NCI-H446 treated with DMSO at 0.1 percent for 48 hours (cell line): ENCODE data around the gene SLC16A5.

ENCODE experiments used
- DNase-seq: peaks from one replicate; lab custom pipeline; 2025; lab: John Stamatoyannopoulos, UW

SLC16A5 gene

DNA sequence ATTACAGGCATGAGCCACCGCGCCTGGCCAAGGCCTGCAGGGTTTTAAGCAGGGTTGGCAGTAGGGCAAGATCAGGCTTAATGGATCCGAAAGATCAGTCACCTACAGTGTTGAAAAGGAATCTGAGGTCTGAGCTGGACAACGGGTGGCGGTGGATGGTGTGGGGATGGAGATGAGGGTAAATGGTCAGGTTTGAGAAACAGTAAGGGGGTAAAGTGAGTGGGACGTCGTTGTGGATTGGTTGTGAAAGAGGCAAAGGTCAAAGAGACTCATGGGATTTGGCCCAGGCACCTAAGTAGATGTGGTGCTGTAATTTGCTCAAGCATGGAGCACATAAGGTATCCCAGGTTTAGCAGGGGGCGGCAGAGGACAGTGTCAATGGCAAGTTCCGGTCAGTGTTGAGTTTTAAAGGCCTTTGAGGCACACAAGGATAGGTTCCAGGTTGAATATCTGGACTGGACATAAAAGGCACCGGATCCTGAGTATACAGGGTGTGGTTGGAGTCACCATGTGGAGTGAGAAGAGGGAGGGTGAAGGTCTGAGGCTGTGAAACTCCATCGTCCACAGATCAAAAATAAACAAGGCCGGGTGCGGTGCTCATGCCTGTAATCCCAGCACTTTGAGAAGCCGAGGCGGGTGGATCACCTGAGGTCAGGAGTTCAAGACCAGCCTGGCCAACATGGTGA is 1.1 kb upstream of the SLC16A5 start:
- DNase-seq: no peak

DNA sequence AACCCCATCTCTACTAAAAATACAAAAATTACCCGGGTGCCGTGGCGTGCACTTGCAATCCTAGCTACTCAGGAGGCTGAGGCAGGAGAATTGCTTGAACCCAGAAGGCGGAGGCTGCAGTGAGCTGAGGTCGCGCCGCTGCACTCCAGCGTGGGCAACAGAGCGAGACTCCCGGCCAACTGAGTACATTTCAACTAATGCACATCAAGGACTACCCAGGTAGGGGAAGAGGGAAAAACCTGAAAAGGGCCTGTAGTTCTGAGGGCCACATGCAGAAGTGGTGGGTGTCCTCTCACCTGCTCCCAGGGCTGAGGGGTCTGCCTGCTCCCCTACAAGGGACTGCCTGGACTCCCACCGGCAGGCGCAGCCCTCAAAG is 584 bp upstream of the SLC16A5 start:
- DNase-seq: no peak

DNA sequence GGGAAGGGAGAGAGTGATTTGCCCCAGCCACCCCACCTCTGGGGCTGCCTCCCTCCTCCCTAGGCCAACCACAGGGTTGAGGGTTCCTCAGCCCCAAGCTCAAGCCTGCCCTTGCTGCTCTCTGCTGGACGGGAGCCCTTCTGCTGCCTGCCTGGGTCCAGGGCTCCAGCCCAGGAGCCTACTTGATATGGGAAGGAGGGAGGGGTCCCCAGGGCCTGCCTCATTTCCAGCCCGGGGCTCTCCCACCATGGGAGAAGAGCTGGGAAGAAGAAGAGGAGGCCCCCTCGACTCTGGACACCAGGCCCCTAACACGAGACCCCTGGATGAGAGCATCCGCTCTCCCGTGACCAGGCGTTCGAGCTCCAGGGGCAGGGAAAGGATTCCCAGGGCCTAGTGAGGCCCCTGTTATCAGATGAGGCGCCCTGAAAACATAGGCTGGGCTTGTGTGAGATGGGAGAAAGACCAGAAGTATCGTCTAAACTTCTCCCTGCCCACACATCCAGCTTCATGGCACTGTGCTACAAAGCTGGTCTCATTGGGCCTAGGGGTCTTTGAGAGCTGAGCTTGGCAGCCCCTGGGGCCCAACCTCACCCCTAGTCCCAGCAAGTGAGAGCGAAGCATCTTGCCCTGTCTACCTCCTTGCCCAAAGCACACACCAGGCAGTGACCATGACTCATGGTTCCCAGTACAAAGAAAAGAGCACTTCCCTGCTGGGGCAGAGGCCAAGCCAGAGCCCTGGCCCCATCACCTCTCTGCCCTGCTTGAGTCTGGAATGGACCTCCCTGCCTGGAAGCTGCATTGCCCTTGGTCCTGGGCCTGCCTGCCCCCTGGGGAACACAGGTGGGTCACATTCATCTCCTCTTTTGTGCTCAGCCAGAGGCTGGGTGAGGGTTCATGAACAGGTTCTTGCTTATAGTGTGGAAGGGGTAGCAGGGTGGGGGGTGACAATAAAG is 987 bp downstream of the SLC16A5 start:
- no peak for DNase-seq

DNA sequence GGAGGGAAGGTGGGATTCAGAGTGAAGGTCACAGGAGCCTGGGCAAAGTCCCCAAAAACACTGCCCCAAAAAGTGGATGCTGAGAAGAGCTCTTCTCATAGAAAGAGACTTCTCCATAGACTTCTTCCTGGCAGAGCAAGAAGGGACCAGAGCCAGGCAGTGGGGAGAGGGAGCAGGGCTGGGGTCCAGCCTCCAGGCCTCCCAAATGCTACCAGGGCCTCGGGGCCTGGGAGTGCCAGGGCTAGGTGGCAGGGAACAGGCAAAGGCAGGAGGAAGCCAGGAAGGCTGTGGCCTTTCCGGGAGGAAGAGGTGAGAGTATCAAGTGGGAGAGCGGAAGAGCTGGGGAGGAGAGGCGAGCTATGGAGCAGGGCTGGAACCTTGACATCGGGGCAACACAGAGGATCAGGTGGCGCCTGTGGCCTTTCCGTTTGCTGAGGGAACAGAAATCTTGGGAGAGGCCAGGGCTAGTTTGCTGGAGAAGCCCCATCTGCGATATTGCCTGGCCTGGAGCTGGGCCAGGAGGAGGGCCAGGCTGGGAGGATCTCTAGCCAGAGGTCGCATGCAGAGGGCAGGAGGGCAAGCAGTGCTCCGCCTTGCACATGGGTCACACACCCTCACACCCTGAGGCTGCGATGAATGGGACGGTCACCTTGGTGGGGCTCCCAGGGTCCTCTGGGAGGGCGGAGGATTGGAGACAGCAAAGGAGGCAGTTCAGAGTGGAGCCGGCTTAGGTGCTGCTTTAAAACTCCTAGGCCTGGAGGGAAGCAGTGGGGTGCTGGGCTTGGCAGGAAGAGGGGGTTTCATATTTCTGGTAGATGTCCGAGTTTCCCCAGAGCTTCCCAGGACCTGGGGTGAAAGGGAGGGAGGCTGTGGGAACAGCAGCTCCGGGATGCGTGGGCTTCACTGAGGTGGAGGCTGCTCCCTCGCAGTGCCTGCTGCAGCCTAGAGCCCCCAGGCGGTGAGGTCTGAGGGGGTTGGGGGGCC is 3.4 kb downstream of the SLC16A5 start:
- DNase-seq: no peak

DNA sequence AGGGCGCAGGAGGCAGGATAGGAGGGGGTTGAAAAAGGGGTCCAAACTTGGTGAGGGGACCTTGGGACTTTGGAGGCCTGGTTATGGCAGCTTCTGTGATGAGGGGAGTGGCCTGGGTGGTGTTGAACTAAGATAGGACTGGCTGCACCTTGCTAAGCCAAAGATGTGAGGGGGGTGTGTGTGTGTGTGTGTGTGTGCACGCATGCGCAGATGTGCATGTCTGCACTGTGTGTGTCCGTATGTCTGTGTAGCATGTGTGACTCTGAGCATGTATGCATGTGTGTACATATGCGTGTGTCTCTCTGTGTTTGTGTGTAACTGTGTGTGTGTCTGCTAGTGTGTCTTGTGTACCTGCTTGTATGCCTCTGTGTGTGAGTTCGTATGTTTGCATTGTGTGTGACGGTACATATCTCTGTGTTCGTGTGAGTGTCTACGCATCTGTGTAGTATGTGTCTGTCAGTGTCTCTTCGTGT is 4.1 kb downstream of the SLC16A5 start:
- no peak for DNase-seq

DNA sequence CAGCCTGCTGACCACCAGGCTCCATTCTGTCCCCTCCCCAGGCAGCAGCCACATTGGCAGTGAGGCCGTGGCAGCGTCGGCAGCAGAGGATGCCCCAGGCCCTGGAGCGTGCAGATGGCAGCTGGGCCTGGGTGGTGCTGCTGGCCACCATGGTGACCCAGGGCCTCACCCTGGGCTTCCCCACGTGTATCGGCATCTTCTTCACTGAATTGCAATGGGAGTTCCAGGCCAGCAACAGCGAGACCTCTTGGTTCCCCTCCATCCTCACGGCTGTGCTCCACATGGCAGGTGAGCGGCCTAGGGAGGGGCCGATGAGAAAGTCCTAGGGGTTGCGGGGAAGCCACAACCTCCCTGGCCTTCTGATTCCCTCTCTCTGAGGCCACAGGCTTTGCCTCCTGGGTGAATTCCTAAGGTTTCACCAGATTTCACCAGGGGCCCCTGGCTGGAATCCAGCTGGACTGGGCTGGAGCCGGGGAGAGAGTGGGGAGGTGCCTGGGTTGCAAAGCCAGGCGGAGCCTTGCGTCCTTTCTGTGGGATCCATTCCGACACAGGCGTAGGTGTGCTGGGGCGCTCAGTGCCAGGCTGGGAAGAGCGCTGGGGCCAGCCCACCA is 5.9 kb downstream of the SLC16A5 start:
- DNase-seq: no peak

DNA sequence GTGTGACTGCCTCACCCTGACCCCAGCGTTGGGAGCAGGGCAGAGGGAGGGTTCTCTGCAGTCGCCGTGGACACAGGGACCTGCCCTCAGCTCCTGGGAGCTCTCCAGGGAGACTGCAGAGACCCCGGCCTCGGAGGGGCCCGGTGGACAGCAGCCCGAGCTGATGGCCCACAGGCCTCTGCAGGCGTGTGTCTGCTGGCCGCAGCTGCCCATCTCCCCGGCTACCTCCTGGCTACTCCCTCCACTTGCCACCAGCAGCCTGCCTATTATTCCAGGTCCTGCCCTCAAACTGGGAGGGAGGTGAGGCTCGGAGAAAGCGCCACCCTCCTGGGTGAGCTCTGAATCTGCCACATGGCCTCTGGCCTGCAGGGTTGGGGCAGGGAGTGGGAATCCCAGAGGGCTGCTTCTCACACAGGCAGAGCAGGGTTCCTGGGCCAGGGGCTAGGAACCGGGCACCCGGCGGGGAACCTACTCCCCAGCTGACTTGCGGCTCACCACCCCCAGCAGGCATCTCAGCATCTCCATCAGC is 7.2 kb downstream of the SLC16A5 start:
- no peak for DNase-seq

DNA sequence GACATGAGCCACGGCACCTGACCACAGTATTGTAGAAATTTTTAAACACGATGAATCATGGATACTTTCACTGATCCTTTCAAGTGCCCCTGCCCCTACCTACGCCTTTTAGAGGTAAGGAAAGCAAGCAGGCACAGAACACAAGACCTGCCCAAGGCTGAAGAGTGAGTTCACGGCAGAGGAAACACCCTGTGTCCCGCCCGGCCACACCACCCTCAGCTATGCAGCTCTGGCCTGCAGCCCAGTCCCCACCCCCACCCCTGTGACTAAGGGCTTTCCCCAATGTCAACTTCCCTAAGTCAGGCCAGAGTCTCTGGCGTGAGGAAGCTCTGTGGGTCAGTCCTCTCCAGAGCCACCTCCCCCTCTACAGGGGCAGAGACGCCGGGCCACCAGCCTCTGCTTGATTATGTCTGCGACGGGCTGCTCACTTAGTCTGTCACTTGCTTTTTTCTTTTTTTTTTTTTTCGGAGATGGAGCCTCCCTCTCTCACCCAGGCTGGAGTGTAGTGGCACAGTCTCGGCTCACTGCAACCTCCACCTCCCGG is 8.4 kb downstream of the SLC16A5 start:
- no peak for DNase-seq

DNA sequence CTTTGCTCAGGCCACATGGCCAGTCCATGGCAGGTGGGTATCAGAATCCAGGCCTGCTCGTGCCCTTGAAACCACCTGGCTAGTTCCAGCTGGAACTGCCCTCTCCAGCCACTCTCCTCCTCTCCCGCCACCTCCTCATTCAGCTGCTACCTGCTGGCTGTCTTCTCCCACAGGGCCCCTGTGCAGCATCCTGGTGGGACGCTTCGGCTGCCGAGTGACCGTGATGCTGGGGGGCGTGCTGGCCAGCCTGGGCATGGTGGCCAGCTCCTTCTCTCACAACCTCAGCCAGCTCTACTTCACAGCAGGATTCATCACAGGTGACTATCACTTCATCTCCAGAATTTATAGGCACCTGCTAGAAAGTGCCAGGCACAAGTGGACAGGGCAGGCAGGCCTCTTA is 10.1 kb downstream of the SLC16A5 start:
- no peak for DNase-seq

DNA sequence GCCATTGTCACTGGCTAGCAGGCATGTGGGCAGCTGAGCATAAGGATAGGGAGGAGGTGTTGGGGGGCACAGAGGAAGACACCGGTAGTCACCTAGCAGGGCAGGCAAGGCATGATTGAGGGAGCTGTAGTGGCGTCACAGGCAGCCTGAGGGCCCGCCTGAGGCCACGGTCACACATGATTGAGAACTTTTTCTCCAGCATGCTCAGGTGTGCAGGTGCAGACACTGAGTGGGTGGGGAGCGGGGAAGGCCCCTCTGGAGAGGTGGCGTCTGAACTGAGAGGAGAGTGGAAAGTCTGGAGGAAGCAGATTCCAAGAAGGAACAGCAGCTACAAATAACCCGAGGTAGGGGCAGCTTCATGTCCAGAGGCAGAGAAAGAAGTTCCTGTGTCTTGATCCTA is 11.1 kb downstream of the SLC16A5 start:
- DNase-seq: no peak

DNA sequence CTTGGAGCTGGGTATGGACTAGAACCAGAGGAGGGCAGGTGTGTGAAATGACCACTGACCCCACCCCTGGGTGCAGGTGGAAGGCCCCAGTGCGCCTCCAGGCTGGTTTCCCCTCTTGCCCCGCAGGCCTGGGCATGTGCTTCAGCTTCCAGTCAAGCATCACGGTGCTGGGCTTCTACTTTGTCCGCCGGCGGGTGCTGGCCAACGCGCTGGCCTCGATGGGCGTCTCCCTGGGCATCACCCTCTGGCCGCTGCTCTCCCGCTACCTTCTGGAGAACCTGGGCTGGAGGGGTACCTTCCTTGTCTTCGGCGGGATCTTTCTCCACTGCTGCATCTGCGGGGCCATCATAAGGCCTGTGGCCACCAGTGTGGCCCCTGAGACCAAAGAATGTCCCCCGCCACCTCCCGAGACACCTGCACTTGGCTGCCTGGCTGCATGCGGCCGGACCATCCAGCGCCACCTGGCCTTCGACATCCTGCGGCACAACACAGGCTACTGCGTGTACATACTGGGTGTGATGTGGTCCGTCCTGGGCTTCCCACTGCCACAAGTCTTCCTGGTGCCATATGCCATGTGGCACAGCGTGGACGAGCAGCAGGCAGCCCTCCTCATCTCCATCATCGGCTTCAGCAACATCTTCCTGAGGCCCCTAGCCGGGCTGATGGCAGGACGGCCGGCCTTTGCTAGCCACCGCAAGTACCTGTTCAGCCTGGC is 12.3 kb downstream of the SLC16A5 start:
- no peak for DNase-seq

DNA sequence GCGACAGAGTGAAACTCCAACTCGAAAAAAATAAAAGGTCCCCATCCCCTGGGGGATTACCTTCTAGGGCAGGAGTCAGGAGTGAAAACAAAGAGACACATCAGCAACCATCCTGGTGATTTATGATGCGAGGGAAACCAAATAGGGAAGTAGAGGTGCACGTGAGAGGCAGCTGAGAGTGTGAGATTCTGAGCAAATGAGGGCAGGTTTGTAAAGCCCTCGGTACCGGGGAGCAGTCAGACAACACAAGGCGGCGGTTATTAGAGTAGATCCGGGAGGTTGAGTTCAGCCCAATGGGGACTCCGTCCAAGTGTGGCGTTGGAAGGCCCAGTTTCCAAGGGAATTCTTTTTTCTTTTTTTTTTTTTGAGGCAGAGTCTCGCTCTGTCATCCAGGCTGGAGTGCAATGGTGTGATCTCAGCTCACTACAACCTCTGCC is 14.6 kb downstream of the SLC16A5 start:
- no peak for DNase-seq

DNA sequence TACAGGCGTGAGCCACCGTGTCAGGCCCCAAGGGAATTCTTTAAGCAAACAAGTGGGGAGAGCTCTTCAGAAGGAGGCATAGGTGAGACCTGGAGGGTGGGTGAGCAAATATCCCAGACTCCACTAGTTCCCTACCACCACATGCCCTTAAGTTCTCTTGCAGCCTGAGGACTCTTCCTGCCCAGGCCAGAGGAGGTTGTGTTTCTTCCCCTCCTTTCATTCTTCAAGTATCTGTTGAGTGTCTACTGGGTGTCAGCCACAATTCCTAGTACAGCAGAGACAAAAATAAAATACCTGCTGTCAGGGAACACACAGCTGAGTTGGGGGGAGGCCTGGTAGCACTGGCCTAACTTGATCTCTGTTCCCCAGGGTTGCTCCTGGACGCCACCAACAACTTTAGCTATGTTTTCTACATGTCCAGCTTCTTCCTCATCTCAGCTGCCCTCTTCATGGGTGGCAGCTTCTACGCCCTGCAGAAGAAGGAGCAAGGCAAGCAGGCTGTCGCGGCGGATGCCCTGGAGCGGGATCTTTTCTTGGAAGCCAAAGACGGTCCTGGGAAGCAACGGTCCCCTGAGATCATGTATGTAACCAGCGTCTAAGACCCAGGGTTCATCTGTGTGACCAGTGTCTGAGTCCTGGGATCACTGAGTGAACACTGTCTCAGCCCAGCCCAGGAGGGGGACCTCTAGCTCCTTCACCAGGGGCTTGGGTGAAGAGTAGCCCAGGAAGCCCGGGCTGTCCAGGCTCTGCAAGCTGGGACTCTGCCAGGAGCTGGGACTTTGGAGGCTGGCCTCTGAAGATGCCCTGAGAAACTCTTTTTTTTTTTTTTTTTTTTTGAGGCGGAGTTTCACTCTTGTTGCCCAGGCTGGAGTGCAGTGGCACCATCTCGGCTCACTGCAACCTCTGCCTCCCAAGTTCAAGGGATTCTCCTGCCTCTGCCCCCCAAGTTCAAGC is 16.1 kb downstream of the SLC16A5 start:
- DNase-seq: no peak

DNA sequence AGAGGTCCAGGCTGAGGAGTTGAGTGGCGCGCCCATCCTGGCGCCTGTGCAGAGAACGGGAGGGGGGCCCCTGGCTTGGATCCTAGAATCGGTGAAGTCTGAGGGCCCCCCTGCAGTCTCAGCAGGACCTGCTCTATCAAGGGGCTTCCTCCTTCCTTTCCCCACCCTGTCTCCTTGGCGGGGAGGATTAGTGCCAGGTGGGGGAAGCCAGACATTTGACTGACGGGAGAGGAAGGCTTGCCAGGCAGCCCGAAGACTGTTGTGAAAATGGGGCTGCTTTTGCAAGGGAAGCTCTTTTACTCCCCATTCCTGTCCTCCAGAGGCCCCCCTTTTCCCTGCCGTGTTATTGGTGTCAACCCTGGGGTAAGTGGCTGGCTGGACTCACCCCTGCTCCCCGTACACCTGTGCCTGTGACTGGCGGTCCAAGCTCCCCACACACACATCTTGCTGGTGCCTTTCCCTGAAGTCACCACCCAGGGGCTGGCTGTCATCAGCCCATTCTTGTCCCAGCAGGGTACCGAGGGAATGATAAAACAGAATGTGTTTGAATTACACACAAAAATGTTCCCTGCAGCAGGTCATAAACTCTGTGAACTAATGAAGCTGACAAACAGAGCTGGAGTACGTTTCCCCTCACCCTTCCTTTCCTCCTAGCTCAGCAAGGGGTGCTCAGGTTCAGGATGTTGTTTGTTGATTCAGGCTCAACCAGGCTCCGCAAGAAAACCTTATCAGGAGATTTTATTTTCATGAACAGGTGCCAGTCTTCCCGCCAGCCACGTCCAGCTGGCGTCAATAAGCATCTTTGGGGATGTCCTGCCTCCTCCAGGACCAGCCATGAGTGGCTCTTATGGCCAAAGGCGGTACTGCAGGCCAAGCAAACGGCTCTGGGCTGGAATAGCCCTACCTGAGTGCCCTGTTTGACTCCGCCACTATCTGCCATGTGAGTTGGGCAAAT is 17.6 kb downstream of the SLC16A5 start:
- DNase-seq: peak; percentile 32

DNA sequence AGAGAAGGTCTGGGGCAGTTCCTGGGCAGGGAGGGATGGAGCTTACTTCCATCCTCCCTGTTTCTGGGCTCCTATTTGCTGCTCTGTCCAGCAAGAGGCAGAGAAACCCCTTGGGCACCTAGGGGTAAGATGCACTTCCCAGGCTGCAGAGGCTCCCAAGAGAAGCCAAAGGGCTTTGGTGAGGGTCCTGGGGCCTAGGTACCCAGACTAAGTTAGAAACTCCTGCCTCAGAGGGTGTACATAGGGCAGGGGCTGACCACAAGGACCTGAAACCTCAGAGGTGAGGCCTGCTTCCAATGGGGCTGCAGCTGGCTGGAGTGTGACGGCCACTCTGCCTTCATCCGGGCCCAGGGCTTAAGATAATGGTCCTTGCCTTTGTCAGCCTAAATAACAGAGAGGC is 20.4 kb downstream of the SLC16A5 start:
- no peak for DNase-seq

DNA sequence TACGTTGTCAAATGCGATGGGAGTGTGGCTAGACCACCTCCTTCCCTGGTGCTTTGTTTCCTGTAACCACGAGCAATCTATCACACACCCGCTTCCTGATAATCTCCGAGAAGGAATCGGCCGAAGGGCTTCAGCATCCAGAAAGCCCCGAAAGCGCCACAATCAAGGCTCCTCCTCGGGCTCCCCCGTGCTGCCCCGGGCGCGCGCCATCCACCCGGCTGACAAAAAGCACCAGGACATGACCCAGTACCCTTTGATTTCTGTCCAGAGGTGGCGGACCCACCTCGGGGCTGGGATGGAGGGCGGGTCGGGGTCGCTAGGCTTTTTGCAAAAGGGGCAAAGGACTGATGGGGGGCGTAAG is 21.3 kb downstream of the SLC16A5 start:
- DNase-seq: no peak

DNA sequence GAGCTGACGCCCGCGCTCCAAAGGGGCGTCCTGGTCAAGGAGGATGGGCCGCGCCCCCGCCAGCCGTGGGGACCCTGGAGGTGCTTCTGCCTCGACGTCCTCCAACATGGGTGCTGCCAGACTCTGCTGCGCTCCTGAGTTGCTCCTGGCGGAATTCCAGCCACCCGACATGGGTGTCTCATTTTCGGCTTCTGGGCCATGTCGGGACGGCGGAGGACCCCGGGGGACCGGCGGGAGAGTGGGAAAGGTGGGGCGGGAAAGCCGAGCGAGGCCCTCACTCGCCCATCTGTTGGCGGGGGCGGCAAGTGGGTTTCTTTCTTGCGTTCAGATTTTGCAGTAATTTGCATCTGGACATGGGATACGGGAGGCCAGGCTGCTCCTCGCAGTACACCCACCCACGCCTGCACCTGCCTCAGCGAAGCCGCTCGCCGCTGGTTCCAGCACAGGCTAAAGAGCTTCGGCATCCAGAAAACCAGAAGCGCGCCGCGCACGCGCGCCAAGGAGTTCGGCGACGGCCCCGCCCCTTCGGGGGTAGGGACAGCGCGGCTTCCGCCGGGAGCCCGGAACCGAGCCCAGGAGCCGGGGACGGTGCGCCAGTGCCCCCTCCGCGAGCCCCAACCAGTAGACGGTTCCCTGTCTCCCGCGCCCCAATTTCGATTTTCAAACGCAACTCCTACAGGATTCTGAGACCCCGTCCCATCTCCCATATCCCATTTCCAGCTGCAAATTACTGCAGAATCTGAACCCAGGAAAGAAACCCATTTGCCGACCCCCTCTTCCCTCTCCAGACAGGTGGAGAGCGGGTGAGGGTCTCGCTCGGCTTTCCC is 21.9 kb downstream of the SLC16A5 start, which contains the start of gene ARMC7:
Gene ARMC7, plus strand, starts transcription at position 563 of the 827 bp plus-strand sequence. CDS start 320 bp downstream, outside the sequence.
- DNase-seq: peak; percentile 65
